Upper lobe of left lung (tissue), 4 donors: ENCODE data around the gene UBAC1.

Experiments used
- CTCF ChIP-seq, 6 experiments: fragments of 450-650 bp in 4 of 6; fragments of 200-600 bp in 2 of 6; sonication (generic) in 2 of 6; IDR thresholded peaks; one replicate each; pipeline ENCODE4 v1.5.1; 2016 to 2019; ENCODE audit warnings: antibody characterized with exemption in 6 of 6
- EP300 ChIP-seq, 4 donors: sonication (generic); formaldehyde crosslinking; IDR thresholded peaks; one replicate each; pipeline ENCODE4 v1.5.1; 2017; ENCODE audit warnings: antibody characterized with exemption in 4 of 4, control low read depth in 2 of 4
- POLR2A ChIP-seq, 4 donors: fragments of 450-650 bp; IDR thresholded peaks; one replicate each; pipeline ENCODE4 v1.5.1; 2016 to 2017; ENCODE audit warnings: antibody characterized with exemption in 4 of 4, mild to moderate bottlenecking in 2 of 4
- POLR2AphosphoS5 ChIP-seq, 2 donors: sonication (generic); formaldehyde crosslinking; IDR thresholded peaks; one replicate each; pipeline ENCODE4 v1.5.1; 2017; ENCODE audit warnings: antibody characterized with exemption in 2 of 2

- TF ChIP-seq CTCF (IDR thresholded peaks at IDR 0.05): no peak
- TF ChIP-seq POLR2A (IDR thresholded peaks at IDR 0.05): no peak
- TF ChIP-seq POLR2AphosphoS5 (IDR thresholded peaks at IDR 0.05): no peak
- TF ChIP-seq EP300 (IDR thresholded peaks at IDR 0.05): no peak
These were observed 17.7 kb upstream of the UBAC1 start for GRCh38 chr9:135978642-135979546.
